AG04449 (cell line): ENCODE results near the gene KCTD17.

ENCODE experiments used
- CTCF ChIA-PET: fragments of 350-600 bp; formaldehyde crosslinking; extraction: SDS; loops from one replicate; lab custom pipeline; 2021; ENCODE audit warnings: antibody characterized with exemption; lab: Yijun Ruan, JAX
- POLR2A ChIA-PET: fragments of 400-600, 350-600 bp; formaldehyde crosslinking; extraction: SDS; loops from one replicate; lab custom pipeline; 2020; ENCODE audit warnings: antibody characterized with exemption, inconsistent platforms; lab: Yijun Ruan, JAX
- DNase-seq: peaks from one replicate; pipeline ENCODE4 v3.0.0-alpha.2; 2010; ENCODE audit warnings: low read depth, low spot score
- H3K4me3 ChIP-seq: 2 replicates; pipeline ENCODE4 v1.5.1; 2011; ENCODE audit warnings: low read depth, mild to moderate bottlenecking, control low read depth, low read length
- TF ChIP-seq, protein P1 (sequence below): IDR thresholded peaks from one replicate; pipeline ENCODE4 v1.5.1; 2011; ENCODE audit warnings: mild to moderate bottlenecking, moderate library complexity, low read length, control low read depth, inconsistent platforms; ENCODE audit not compliant: insufficient read depth; ENCODE audit errors: missing control alignments

Gene KCTD17

DNA sequence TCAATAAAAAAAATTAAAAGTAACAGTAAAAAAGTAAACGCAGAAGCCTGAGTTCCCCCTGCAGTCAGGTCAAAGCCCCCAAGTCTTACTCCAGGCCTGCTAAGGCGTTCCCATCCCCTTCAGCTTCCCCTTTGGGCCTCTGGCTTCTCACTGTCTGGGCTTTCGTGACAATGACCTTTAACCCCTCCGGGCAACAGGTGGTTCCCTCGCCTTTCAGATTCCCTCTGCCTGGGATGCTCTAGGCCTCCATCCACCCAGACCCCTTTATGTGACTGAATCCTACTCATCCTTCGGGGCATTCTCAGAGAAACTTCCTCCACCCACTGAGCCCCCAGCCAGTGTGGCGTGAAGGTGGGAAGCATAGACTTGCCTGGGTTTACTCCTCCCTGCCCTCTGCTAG is 24.0 kb upstream of the KCTD17 start:
- CTCF ChIA-PET, result interaction anchor here (1.0 kb wide), 1 partner anchor 10 kb away, joined by 3 read pairs; no protein-coding TSS in a partner anchor
- no peak for DNase-seq
- TF ChIP-seq, protein P1, sequence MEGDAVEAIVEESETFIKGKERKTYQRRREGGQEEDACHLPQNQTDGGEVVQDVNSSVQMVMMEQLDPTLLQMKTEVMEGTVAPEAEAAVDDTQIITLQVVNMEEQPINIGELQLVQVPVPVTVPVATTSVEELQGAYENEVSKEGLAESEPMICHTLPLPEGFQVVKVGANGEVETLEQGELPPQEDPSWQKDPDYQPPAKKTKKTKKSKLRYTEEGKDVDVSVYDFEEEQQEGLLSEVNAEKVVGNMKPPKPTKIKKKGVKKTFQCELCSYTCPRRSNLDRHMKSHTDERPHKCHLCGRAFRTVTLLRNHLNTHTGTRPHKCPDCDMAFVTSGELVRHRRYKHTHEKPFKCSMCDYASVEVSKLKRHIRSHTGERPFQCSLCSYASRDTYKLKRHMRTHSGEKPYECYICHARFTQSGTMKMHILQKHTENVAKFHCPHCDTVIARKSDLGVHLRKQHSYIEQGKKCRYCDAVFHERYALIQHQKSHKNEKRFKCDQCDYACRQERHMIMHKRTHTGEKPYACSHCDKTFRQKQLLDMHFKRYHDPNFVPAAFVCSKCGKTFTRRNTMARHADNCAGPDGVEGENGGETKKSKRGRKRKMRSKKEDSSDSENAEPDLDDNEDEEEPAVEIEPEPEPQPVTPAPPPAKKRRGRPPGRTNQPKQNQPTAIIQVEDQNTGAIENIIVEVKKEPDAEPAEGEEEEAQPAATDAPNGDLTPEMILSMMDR, result no peak
- H3K4me3 ChIP-seq, result no peak overlapping the region
- POLR2A ChIA-PET, result no interaction called here

DNA sequence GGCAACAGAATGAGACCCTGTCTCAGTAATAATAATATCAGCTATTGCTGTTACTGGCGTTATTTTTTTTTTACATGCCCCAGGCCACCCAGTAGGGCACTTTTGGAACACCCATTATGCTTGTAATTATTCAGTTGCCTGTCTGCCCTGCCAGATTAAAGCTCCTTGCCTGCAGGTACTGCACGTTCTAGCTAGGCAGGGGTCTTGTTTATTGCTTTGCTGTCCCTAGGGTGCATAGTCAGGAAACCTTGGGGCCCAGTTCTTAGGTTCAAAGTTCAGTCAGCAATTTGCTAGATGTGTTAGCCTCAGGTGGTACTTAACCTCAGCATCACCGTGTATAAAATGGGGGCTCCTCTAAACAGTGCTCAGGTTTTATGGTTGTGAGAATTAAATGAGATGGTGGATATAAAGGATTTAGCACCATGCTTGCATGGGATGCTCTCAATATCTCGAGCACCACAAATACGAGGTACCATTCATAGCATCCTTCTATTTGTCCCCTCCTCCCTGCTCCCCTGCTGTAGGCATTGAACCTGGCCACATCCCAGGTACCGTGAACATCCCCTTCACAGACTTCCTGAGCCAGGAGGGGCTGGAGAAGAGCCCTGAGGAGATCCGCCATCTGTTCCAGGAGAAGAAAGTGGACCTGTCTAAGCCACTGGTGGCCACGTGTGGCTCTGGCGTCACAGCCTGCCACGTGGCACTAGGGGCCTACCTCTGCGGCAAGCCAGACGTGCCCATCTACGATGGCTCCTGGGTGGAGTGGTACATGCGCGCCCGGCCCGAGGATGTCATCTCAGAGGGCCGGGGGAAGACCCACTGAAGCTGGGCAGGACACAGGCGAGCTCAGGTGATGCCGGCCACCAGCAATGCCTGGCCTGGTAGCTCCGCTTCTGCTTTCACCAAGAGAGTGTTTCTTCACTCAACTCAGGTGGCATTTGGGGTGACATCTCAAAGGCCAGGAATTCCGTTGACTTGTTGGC is 22.6 kb upstream of the KCTD17 start:
- TF ChIP-seq, protein P1, result no peak
- H3K4me3 ChIP-seq, result no peak overlapping the region
- CTCF ChIA-PET, result interaction anchor here (1.0 to 6.5 kb wide), 5 partner anchors 7 to 171 kb away, joined by 3 to 78 read pairs (median 4); no protein-coding TSS in a partner anchor
- POLR2A ChIA-PET, result interaction anchor here (1.2 to 1.4 kb wide), 2 partner anchors 10 kb away, joined by 3 to 4 read pairs; partner anchors contain the start of genes MPST and TST
- DNase-seq, result no peak

DNA sequence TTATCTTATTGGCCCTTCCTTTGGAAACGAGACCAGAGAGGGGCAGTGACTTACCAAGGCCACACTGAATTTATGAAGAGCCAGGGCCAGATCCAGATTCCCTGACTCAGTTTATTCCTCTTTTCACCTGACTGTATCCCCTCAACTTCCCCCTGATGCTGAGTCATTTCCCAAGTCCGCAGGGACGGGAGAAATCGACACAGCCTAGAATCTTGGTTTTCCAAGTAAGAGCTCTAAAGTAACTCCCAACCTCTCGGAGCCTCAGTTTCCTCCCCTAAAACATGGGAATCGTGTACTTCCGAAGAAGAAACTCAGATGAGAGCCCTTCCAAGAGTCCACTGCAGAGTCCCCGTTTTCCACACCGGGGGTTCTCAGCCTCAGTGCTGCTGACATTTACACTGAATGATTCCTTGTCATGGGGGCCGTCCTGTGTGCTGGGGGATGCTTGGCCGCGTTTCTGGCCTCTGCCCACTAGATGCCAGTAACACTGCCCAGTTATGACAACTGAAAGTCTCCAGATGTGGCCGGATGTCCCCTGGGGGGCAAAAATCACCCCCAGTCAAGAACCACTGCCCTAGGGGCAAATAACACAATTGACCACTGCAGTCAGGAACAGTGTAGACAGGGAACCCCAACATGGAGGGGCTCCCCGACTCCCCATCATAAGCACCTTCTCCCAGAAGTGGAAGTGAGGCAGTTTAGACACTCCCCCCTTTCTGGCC is 20.8 kb upstream of the KCTD17 start:
- CTCF ChIA-PET, result interaction anchor here (0.9 to 6.5 kb wide), 6 partner anchors 9 to 169 kb away, joined by 3 to 78 read pairs (median 3); no protein-coding TSS in a partner anchor
- POLR2A ChIA-PET, result interaction anchor here (1.4 kb wide), 1 partner anchor 12 kb away, joined by 4 read pairs; the partner anchor contains the start of genes MPST and TST
- H3K4me3 ChIP-seq, result no peak overlapping the region
- TF ChIP-seq, protein P1, result peak; percentile 2
- DNase-seq, result no peak

DNA sequence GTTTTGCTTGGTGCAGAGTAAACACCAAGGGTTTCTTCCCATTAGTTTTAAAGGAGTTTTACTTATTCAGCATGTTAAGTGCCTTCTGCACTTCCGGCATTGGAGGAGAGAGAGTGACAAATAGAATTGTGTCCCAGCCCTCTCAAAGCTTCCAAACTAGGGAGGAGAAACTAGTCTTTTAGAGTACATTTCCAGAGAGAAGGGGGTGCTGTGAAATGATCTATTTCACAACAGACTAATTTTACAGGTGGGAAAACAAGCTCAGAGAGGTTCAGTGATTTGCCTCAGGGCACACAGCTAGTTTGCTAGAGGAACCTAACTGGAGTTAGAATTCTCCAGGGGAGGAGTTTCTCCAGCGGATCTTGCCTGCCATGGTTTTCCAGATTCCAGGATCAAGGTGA is 19.4 kb upstream of the KCTD17 start:
- DNase-seq, result no peak
- ChIA-PET CTCF (interaction anchor here (1.0 to 6.5 kb wide), 7 partner anchors 8 to 176 kb away, joined by 3 to 78 read pairs (median 5); no protein-coding TSS in a partner anchor), POLR2A (interaction anchor here (0.6 to 1.5 kb wide), 3 partner anchors 9 to 86 kb away, joined by 3 to 8 read pairs (median 4); partner anchors contain the start of genes MPST and TST)
- H3K4me3 ChIP-seq, result no peak overlapping the region
- TF ChIP-seq, protein P1, result no peak

DNA sequence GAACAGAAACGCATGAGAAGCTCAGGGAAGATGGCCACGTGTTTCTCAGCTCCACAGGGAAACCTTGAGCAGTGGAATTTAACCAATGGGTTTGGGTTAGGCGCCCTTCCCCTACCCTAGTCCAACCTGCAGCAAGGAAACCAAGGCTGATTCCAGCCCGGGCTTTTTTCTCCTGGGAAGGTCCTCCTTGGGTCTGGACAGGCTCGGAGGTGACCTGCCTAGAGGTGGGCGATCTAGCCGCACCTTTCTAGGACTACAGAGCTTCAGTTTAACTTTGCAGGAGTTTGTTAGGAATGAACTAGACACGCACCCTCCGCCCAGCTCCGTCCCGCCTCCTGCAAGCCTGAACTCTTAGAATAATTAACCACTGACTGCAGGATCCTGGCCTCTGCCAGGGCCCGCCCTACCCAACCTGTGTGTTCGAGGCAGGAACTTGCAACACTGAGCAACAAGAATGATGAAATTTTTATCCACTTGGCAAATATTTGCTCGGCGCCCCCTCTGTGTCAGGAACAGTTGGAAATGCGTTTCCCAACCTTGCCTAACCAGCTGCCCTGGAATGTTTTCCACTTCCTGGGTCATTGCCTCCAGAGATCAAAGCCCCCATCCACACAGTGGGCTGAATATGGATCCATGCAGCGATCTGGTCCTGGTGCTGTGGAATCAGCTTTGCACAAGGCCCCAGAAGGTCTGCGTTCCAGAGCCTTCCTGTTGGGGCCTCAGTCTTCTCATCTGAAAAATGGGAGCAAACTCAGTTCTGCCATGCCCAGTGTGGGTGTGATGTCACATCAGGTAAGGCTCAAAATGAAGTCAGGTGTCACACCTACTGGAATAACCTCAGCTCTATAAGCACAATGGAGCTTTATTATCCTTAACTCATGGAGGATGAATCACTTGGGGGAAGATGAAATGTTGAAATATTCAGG is 18.7 kb upstream of the KCTD17 start:
- CTCF ChIA-PET, result interaction anchor here (1.0 to 6.5 kb wide), 7 partner anchors 8 to 177 kb away, joined by 3 to 78 read pairs (median 5); no protein-coding TSS in a partner anchor
- no peak overlapping the region for H3K4me3 ChIP-seq
- DNase-seq, result no peak
- POLR2A ChIA-PET, result interaction anchor here (0.6 to 1.5 kb wide), 4 partner anchors 10 to 87 kb away, joined by 3 to 8 read pairs (median 4); partner anchors contain the start of genes MPST and TST
- TF ChIP-seq, protein P1, result no peak
